ACHN (cell line): ENCODE data around the gene PRICKLE3.
A peak's percentile ranks its signal among the peaks of the same experiment; 100 is the strongest.
"Not testable (repeated sequence)": the region's sequence is repeated elsewhere in the genome, so short reads cannot be mapped to it uniquely, and the experiment has no call there.

Source experiments
- DNase-seq: peaks from one replicate; pipeline ENCODE4 v3.0.0-alpha.2; 2015
- in situ Hi-C: cut with HindIII; loops from 2 replicates; pipeline ENCODE4 v1.10.0; 2017; ENCODE audit warnings: low sequenced_read_pairs, low pct_ligation_motif_present, low pct_unique_long_range_greater_than_20kb

PRICKLE3 gene

DNA sequence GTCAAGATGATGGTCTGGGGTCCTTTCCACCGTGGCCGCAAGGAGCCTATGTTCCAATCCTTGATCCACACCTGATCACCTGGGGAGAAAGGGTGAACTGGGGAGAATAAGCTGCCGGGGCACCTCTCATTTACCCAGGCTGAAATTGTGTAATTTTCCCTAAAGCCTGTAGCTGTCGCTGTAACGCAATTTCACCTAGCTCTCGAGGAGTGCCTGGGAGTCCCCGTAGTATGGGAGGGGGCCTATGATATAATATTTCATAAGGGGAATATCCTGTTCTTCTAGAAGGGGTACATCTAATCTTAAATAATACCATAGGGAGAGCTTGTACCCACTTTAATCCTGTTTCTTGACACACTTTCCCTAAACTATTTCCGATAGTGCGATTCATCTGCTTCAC, 43.9 kb downstream of the PRICKLE3 start:
- in situ Hi-C loops: not testable (repeated sequence)
- peak; percentile 24 for DNase-seq

DNA sequence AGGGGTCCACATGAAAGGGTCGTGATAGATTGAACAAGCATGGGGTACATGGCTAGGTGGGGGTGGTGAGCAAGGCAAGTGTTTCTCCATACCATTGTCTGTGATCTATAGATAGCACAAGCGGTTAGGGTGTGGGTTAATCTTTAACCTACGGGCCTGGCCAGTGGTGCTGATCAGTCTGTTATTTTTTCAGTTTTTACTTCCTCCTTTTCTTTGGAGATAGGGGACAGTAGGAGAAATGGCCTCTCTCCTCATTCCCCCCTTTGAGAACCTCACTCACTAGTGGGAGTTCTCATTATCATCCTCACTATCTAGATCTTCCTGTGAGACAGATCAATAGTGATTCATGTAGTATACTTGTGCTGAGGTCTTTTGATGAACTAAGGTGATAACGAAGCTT, 46.5 kb downstream of the PRICKLE3 start:
- in situ Hi-C loops: no loop called here
- no peak for DNase-seq

DNA sequence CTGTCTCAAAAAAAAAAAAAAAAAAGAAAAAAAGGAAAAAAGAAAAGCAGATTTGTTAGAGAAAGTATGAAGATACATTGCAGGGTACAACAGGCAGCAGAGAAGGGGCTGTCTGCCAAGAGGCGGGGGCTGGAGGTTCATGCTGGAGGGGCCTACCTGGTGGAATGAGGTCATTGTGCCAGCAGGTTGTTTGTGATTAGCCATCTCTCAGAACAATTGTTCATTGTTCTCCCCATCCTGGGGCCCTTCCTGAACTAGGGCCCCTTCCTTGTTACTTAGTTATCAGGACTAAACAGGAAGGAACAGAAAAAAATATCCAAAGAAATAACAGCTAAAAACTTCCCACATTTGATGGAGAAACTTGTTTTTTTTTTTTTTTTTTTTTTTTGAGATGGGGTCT, 48.7 kb downstream of the PRICKLE3 start:
- DNase-seq: no peak
- in situ Hi-C loops: no loop called here

DNA sequence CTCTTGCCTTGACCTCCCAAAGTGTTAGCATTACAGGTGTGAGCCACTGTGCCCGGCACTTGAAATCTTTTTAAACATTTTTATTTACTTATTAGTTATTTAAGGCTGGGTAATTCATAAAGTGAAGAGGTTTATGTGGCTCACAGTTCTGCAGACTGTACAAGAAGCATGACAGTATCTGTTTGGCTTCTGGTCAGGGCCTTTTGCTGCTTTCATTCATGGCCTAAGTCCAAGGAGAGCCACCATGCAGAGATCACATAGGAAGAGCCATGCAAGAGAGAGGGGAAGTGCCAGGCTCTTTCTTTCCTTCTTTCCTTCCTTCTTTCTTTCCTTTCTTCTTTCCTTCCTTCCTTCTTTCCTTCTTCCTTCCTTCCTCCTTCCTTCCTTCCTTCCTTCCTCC, 52.4 kb downstream of the PRICKLE3 start:
- no peak for DNase-seq

DNA sequence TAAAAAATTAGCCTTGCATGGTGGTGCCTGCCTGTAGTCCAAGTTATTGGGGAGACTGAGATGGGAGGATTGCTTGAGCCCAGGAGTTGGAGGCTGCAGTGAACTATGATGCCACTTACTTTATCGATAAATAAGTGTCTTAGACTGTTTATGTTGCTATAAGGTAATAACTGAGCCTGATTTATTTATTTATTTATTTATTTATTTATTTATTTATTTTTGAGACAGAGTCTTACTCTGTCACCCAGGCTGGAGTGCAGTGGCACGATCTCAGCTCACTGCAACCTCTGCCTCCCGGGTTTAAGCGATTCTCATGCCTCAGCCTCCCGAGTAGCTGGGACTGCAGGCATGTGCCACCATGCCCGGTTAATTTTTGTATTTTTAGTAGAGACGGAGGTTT, 53.9 kb downstream of the PRICKLE3 start:
- in situ Hi-C loops, DNase-seq: not testable (repeated sequence)

More for the DNA sequence above, 52.4 kb downstream of the PRICKLE3 start:
- in situ Hi-C loops: no loop called here

DNA sequence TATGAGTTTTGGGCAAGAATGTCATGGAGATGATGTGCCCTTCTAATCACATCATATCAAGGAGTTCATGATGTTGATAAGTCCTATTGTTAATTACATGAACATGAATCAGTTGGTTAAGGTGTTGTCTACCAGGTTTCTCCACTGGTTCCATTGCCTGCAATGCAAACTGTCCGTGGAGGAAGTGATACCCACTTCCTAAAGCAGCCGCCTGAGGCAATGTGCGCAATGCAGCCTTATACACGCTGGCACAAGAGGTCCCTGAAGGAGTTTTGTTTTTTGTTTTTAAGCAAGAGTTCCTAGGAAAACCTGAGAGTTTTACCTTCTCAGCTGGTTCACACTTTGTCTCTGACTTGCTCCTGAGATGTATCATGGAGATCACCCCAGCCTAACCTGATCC, 56.7 kb downstream of the PRICKLE3 start:
- in situ Hi-C loops: no loop called here
- no peak for DNase-seq

DNA sequence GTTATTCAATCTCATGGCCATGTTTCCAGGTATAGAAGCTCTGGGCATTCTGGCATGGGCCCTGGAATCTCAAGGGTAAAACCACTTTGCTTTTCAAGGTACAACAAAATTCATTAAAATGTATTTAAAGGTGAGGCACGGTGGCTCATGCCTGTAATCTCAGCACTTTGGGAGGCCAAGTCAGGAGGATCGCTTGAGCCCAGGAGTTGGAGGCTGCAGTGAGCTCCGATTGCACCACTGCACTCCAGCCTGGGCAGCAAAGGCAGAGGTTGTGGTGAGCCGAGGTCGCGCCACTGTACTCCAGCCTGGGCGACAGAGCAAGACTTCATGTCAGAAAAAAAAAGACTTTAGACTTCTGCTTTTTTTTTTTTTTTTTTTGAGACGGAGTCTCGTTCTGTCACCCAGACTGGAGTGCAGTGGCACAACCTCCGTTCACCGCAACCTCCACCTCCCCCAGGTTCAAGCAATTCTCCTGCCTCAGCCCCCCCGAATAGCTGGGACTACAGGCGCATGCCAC, 58.4 kb downstream of the PRICKLE3 start:
- DNase-seq, in situ Hi-C loops: not testable (repeated sequence)
